HepG2 (cell line): ENCODE results near the gene BMP2K.

Experiments
- BCL3 ChIP-seq: sonication (generic); formaldehyde crosslinking; IDR thresholded peaks from 2 replicates; pipeline ENCODE4 v1.5.1; 2020; ENCODE audit warnings: mild to moderate bottlenecking, missing genetic modification reagents, moderate library complexity
- CHD2 ChIP-seq: IDR thresholded peaks from 2 replicates; pipeline ENCODE4 v1.6.1; 2011; ENCODE audit warnings: low read depth, low read length, improper control_type of control experiment
- CTCF ChIP-seq: sonication (generic); formaldehyde crosslinking; IDR thresholded peaks from 2 replicates; pipeline ENCODE4 v1.5.0; 2020; ENCODE audit warnings: mild to moderate bottlenecking, missing genetic modification reagents, moderate library complexity
- HMG20A ChIP-seq: IDR thresholded peaks from 2 replicates; pipeline ENCODE4 v1.6.1; 2016; ENCODE audit warnings: borderline replicate concordance
- HNF4G ChIP-seq, 2 experiments: sonication (generic) in 1 of 2; formaldehyde crosslinking in 1 of 2; IDR thresholded peaks; 2 replicates each; pipeline versions ENCODE4 v1.4.0 to v1.6.1; 2011 to 2020; ENCODE audit warnings: borderline replicate concordance in 2 of 2, low read depth in 2 of 2, mild to moderate bottlenecking in 2 of 2, low read length in 1 of 2, missing genetic modification reagents in 1 of 2, moderate library complexity in 1 of 2
- IRF1 ChIP-seq: sonication (generic); formaldehyde crosslinking; IDR thresholded peaks from 2 replicates; pipeline ENCODE4 v1.4.0; 2020; ENCODE audit warnings: low read depth, mild to moderate bottlenecking, missing genetic modification reagents
- JUNB ChIP-seq: sonication (generic); formaldehyde crosslinking; IDR thresholded peaks from 2 replicates; pipeline ENCODE4 v1.8.0; 2022; ENCODE audit warnings: missing genetic modification reagents, mild to moderate bottlenecking, borderline replicate concordance
- KLF16 ChIP-seq, 2 experiments: sonication (generic) in 1 of 2; formaldehyde crosslinking in 1 of 2; IDR thresholded peaks; 2 replicates each; pipeline versions ENCODE4 v1.6.1 to v1.8.0; 2016 to 2023; ENCODE audit warnings: missing genetic modification reagents in 2 of 2, missing compliant biosample characterization in 1 of 2
- MLXIP ChIP-seq: sonication (generic); formaldehyde crosslinking; IDR thresholded peaks from 2 replicates; pipeline ENCODE4 v1.9.0; 2021; ENCODE audit warnings: missing genetic modification reagents, borderline replicate concordance
- POLR2A ChIP-seq, 2 experiments: IDR thresholded peaks; 2 replicates each; pipeline ENCODE4 v1.6.1; 2011; ENCODE audit warnings: low read depth in 2 of 2, low read length in 2 of 2, mild to moderate bottlenecking in 1 of 2, moderate library complexity in 1 of 2; ENCODE audit not compliant: insufficient read depth in 1 of 2
- PREB ChIP-seq: sonication (generic); formaldehyde crosslinking; IDR thresholded peaks from 2 replicates; pipeline ENCODE4 v1.4.0; 2020; ENCODE audit warnings: missing genetic modification reagents
- SMYD3 ChIP-seq: sonication (generic); formaldehyde crosslinking; IDR thresholded peaks from 2 replicates; pipeline ENCODE4 v1.8.1; 2023; ENCODE audit warnings: mild to moderate bottlenecking, missing genetic modification reagents
- ZC3H4 ChIP-seq: sonication (generic); formaldehyde crosslinking; IDR thresholded peaks from 2 replicates; pipeline ENCODE4 v1.4.0; 2020; ENCODE audit warnings: missing genetic modification reagents, borderline replicate concordance
- TF ChIP-seq, protein P1 (sequence below): IDR thresholded peaks from 2 replicates; pipeline ENCODE4 v1.6.1; 2012; ENCODE audit warnings: low read length, improper control_type of control experiment

- TF ChIP-seq MLXIP (CRISPR knock-in tag) (no peak), CTCF (CRISPR knock-in tag) (no peak), BCL3 (no peak), JUNB (CRISPR knock-in tag) (no peak), HNF4G (IDR thresholded peaks at IDR 0.05; ENCODE audit: borderline replicate concordance, low read depth, low read length) (no peak), HNF4G (CRISPR knock-in tag; IDR thresholded peaks at IDR 0.05; ENCODE audit: borderline replicate concordance, low read depth) (no peak), IRF1 (CRISPR knock-in tag) (no peak), PREB (CRISPR knock-in tag) (no peak), POLR2A (IDR thresholded peaks at IDR 0.05; ENCODE audit: insufficient read depth in 1 of 2, low read depth in 2 of 2, low read length in 2 of 2) (no peak), ZC3H4 (CRISPR knock-in tag) (no peak), CHD2 (no peak), KLF16 (CRISPR knock-in tag; IDR thresholded peaks at IDR 0.05) (no peak), SMYD3 (CRISPR knock-in tag) (no peak), HMG20A (CRISPR knock-in tag) (no peak)
- TF ChIP-seq, protein P1, sequence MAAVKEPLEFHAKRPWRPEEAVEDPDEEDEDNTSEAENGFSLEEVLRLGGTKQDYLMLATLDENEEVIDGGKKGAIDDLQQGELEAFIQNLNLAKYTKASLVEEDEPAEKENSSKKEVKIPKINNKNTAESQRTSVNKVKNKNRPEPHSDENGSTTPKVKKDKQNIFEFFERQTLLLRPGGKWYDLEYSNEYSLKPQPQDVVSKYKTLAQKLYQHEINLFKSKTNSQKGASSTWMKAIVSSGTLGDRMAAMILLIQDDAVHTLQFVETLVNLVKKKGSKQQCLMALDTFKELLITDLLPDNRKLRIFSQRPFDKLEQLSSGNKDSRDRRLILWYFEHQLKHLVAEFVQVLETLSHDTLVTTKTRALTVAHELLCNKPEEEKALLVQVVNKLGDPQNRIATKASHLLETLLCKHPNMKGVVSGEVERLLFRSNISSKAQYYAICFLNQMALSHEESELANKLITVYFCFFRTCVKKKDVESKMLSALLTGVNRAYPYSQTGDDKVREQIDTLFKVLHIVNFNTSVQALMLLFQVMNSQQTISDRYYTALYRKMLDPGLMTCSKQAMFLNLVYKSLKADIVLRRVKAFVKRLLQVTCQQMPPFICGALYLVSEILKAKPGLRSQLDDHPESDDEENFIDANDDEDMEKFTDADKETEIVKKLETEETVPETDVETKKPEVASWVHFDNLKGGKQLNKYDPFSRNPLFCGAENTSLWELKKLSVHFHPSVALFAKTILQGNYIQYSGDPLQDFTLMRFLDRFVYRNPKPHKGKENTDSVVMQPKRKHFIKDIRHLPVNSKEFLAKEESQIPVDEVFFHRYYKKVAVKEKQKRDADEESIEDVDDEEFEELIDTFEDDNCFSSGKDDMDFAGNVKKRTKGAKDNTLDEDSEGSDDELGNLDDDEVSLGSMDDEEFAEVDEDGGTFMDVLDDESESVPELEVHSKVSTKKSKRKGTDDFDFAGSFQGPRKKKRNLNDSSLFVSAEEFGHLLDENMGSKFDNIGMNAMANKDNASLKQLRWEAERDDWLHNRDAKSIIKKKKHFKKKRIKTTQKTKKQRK = no peak
These were observed 113.8 kb downstream of the BMP2K start for GRCh38 chr4:78889955-78890354.
